ENCODE data around the gene DDOST.

DNA sequence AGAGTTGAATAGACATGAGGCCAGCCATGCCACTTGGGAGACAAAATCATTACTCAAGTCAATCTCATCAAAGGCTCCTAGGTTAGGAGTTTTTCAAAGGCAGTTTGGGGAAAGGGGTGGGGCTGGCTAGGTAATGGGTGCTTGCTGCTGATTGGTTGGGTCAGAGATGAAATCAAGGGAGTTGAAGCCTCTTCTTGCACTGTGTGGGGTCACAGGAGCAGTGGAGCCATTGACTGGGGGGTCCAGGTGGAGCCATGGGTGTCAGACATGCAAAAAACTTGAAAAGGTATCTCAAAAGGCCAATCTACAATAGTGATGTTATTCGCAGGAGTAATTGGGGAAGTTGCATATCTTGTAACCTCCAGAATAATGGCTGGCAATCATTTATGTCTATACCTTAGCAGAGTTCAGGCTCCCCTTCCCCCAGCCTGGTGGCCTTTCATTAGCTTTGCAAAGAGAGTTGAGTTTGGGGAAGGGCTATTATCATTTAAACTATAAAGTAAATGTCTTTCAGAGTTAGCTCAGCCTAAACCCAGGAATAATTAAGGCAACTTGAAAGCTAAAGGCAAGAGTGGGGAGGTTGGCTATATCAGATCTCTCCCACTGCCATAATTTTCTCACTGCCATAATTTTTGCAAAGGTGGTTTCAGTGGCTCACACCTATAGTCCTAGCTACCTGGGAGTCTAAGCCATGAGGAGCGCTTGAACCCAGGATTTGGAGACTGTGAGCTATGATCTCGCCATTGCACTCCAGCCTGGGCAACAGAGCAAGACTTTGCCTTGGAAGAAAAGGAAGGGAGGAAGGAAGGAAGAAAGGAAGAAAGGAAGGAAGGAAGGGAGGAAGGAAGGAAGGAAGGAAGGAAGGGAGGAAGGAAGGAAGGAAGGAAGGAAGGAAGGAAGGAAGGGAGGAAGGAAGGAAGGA, 35.7 kb downstream of the DDOST start:
- TF ChIP-seq CTCF (IDR thresholded peaks at IDR 0.05) (no peak), ZFX (IDR thresholded peaks at IDR 0.05; ENCODE audit: borderline replicate concordance) (no peak)

Data from 22Rv1 (cell line).